Mesothelial cell of epicardium (in vitro differentiated cells): ENCODE data around the gene AKAP13. TPM values are rescaled to one million over a fixed set of nuclear protein-coding genes. Genes with fewer than 3 reads are reported as not detected.
A peak's percentile ranks its signal among the peaks of the same experiment; 100 is the strongest.

ENCODE experiments used
- DNase-seq, 2 experiments: peaks; one replicate each; pipeline ENCODE4 v3.0.0; 2021; ENCODE audit warnings: low spot score in 2 of 2; ENCODE audit not compliant: unreplicated experiment in 2 of 2
- H3K27ac Mint-ChIP-seq: 2 replicates; pipeline ENCODE4 v1.8.0; 2021; ENCODE audit warnings: mixed read lengths
- H3K27me3 Mint-ChIP-seq: 2 replicates; pipeline ENCODE4 v1.8.0; 2021; ENCODE audit warnings: low read depth, mixed read lengths
- H3K36me3 Mint-ChIP-seq: 2 replicates; pipeline ENCODE4 v1.8.0; 2021; ENCODE audit warnings: mixed read lengths
- H3K4me1 Mint-ChIP-seq: 2 replicates; pipeline ENCODE4 v1.8.0; 2021; ENCODE audit warnings: mixed read lengths
- H3K4me3 Mint-ChIP-seq: 2 replicates; pipeline ENCODE4 v1.8.0; 2021; ENCODE audit warnings: mild to moderate bottlenecking, moderate library complexity, mixed read lengths
- H3K9me3 Mint-ChIP-seq: 2 replicates; pipeline ENCODE4 v1.8.0; 2021; ENCODE audit warnings: mixed read lengths
- CTCF ChIP-seq: fragments of 200-600 bp; sonication (generic); IDR thresholded peaks from one replicate; pipeline ENCODE4 v1.5.0; 2021; ENCODE audit warnings: antibody characterized with exemption; ENCODE audit not compliant: unreplicated experiment
- total RNA-seq: library from RNA; stranded (reverse); gene quantifications from 3 replicates; pipeline ENCODE4 v1.2.1, GENCODE V29; 2021

AKAP13 gene
- total RNA-seq, 1 donor from 2014 or later = 109 TPM

GRCh38 chr15:85711580-85712192, 331.3 kb downstream of the AKAP13 start:
- Mint-ChIP-seq H3K9me3 (no peaks in the 10 kb centered on the region), H3K27me3 (no peaks in the 10 kb centered on the region), H3K36me3 (peaks cover 34% of the 10 kb centered on the region), H3K4me1 (peaks cover 24% of the 10 kb centered on the region), H3K4me3 (no peak overlapping the region), H3K27ac (peak overlapping the region; percentile 11)
- no peak for TF ChIP-seq CTCF
- DNase-seq = no peak

- H3K9me3 Mint-ChIP-seq = no peaks in the 10 kb centered on the region
- no peak overlapping the region for H3K27ac Mint-ChIP-seq
- DNase-seq = no peak
- H3K27me3 Mint-ChIP-seq = no peaks in the 10 kb centered on the region
- no peak overlapping the region for H3K4me3 Mint-ChIP-seq
- TF ChIP-seq CTCF = no peak
- peaks cover 58% of the 10 kb centered on the region for H3K36me3 Mint-ChIP-seq
- peaks cover 2% of the 10 kb centered on the region for H3K4me1 Mint-ChIP-seq
Measured at GRCh38 chr15:85716261-85716660, 335.9 kb downstream of the AKAP13 start.

GRCh38 chr15:85717212-85717611, 336.8 kb downstream of the AKAP13 start:
- Mint-ChIP-seq H3K36me3 (peaks cover 55% of the 10 kb centered on the region), H3K4me1 (no peaks in the 10 kb centered on the region), H3K4me3 (no peak overlapping the region), H3K27me3 (no peaks in the 10 kb centered on the region), H3K27ac (no peak overlapping the region), H3K9me3 (no peaks in the 10 kb centered on the region)
- no peak for TF ChIP-seq CTCF
- DNase-seq = no peak

GRCh38 chr15:85718271-85718971, 338.0 kb downstream of the AKAP13 start:
- no peak overlapping the region for H3K4me3 Mint-ChIP-seq
- no peak overlapping the region for H3K27ac Mint-ChIP-seq
- H3K36me3 Mint-ChIP-seq = peaks cover 55% of the 10 kb centered on the region
- no peak for TF ChIP-seq CTCF
- H3K9me3 Mint-ChIP-seq = no peaks in the 10 kb centered on the region
- H3K4me1 Mint-ChIP-seq = no peaks in the 10 kb centered on the region
- no peaks in the 10 kb centered on the region for H3K27me3 Mint-ChIP-seq
- no peak for DNase-seq

- no peak for TF ChIP-seq CTCF
- Mint-ChIP-seq H3K4me3 (no peak overlapping the region), H3K4me1 (no peaks in the 10 kb centered on the region), H3K27me3 (no peaks in the 10 kb centered on the region), H3K27ac (no peak overlapping the region), H3K36me3 (peaks cover 51% of the 10 kb centered on the region), H3K9me3 (no peaks in the 10 kb centered on the region)
- DNase-seq = no peak
Measured at GRCh38 chr15:85718981-85719380, 338.6 kb downstream of the AKAP13 start.
